ENCODE results near the gene CORO7. TPM values are rescaled to one million over a fixed set of nuclear protein-coding genes. Genes with fewer than 3 reads are reported as not detected.

CORO7 gene
- total and polyA plus RNA-seq, 9 of the 15 experiments (the other 6 are each of a cell fraction or from before 2014, with no cell fraction given) = 0.45 to 77.2 (median 18.7) TPM

- Histone ChIP-seq H3K9ac (ENCODE audit: insufficient read depth in 1 of 2, low read depth in 2 of 2, low read length in 2 of 2) (peak overlapping the region in 1 of 2 experiments; percentile 74; a peak in 2 of 4 replicates), H3K4me3 (no peak overlapping the region), H3K9me1 (ENCODE audit: control insufficient read depth, insufficient read depth, low read length) (peaks cover 3% of the 10 kb centered on the region), H3K4me1 (replicated peaks in 1 of 2; ENCODE audit: control insufficient read depth in 2 of 2, insufficient read depth in 2 of 2, low read length in 2 of 2) (peaks cover 0 to 30% of the 10 kb centered on the region in 2 experiments; a peak in 2 of 5 replicates), H3K27ac (ENCODE audit: extremely low read depth, low read depth, low read length) (no peak overlapping the region), H3K36me3 (ENCODE audit: control insufficient read depth, insufficient read depth, low read length) (peaks cover 69% of the 10 kb centered on the region; the same call in 1 of the 3 replicates), H3K9me3 (replicated peaks; ENCODE audit: control insufficient read depth, insufficient read depth, low read depth, low read length) (no peaks in the 10 kb centered on the region), H3K27me3 (ENCODE audit: control insufficient read depth in 2 of 2, insufficient read depth in 2 of 2, low read length in 2 of 2) (no peaks in the 10 kb centered on the region), H4K20me1 (replicated peaks; ENCODE audit: control insufficient read depth, insufficient read depth, low read length) (no peaks in the 10 kb centered on the region), H3K4me2 (ENCODE audit: insufficient read depth, low read length) (no peak overlapping the region), H3K79me2 (ENCODE audit: control insufficient read depth, insufficient read depth, low read length) (no peaks in the 10 kb centered on the region), H2AFZ (ENCODE audit: low read depth, low read length) (no peak overlapping the region)
- intact Hi-C loops (cut with micrococcal nuclease) = no loop called here
- WGBS (ENCODE audit: insufficient coverage, low coverage, missing lambda C conversion rate) = 77% methylated on average over 15 of the region's 19 CpGs
- TF ChIP-seq MTA3 (IDR thresholded peaks at IDR 0.05; ENCODE audit: borderline replicate concordance) (no peak), POLR2G (IDR thresholded peaks at IDR 0.05; ENCODE audit: low read depth, low read length) (peak; percentile 0; the same call in 1 of the 2 replicates)
- ChIA-PET POLR2A (interaction anchor here (0.6 to 2.6 kb wide), 6 partner anchors 8 to 178 kb away, joined by 3 to 9 read pairs (median 4); no protein-coding TSS in a partner anchor), CTCF (ENCODE audit: low intra/inter-chr PET ratio) (no interaction called here)
- in situ Hi-C loops (cut with MboI) = no loop called here
- DNase-seq (ENCODE audit: extremely low read depth in 1 of 4, low spot score in 3 of 4) = no peak
- ATAC-seq = no peak
- no peak for FAIRE-seq
- no TSS peak for BruUV-seq (replicated peaks)
Measured at GRCh38 chr16:4388271-4389021, 27.9 kb downstream of the CORO7 start.

DNA sequence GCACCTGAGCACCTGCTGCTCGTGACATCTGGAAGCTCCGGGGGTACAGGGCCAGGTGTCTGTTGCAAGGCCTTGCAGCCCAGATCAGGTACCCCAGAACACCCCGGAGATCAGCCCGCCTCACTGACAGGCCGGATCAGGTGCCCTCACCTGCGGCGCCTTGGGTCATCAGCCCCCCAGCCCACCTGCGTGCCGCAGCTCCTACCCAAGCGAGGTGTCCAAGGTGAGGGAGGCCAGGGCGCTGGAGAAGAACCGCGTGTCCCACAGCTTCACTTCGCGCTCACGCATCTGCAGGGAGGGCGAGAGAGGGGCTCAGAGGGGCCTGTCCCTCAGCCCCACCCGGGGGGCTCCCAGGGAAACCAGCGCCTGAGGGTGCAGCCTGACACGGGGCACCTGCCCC, 28.6 kb downstream of the CORO7 start:
- DNase-seq (ENCODE audit: extremely low read depth in 1 of 4, low spot score in 3 of 4) (no peak), ATAC-seq (no peak), FAIRE-seq (no peak)
- intact Hi-C loops (cut with micrococcal nuclease) = no loop called here
- Histone ChIP-seq H3K4me2 (ENCODE audit: insufficient read depth, low read length) (no peak overlapping the region), H2AFZ (ENCODE audit: low read depth, low read length) (no peak overlapping the region), H3K36me3 (ENCODE audit: control insufficient read depth, insufficient read depth, low read length) (peaks cover 69% of the 10 kb centered on the region; the same call in 1 of the 3 replicates), H3K4me1 (replicated peaks in 1 of 2; ENCODE audit: control insufficient read depth in 2 of 2, insufficient read depth in 2 of 2, low read length in 2 of 2) (peaks cover 0 to 30% of the 10 kb centered on the region in 2 experiments; a peak in 2 of 5 replicates), H4K20me1 (replicated peaks; ENCODE audit: control insufficient read depth, insufficient read depth, low read length) (no peaks in the 10 kb centered on the region), H3K27ac (ENCODE audit: extremely low read depth, low read depth, low read length) (no peak overlapping the region), H3K79me2 (ENCODE audit: control insufficient read depth, insufficient read depth, low read length) (no peaks in the 10 kb centered on the region), H3K9me1 (ENCODE audit: control insufficient read depth, insufficient read depth, low read length) (peaks cover 3% of the 10 kb centered on the region), H3K27me3 (ENCODE audit: control insufficient read depth in 2 of 2, insufficient read depth in 2 of 2, low read length in 2 of 2) (no peaks in the 10 kb centered on the region), H3K9ac (ENCODE audit: insufficient read depth in 1 of 2, low read depth in 2 of 2, low read length in 2 of 2) (no peak overlapping the region), H3K9me3 (replicated peaks; ENCODE audit: control insufficient read depth, insufficient read depth, low read depth, low read length) (no peaks in the 10 kb centered on the region), H3K4me3 (no peak overlapping the region)
- WGBS (ENCODE audit: insufficient coverage, low coverage, missing lambda C conversion rate) = 96% methylated on average over 19 of the region's 20 CpGs
- CTCF ChIA-PET (ENCODE audit: low intra/inter-chr PET ratio) = no interaction called here
- no TSS peak for BruUV-seq (replicated peaks)
- POLR2A ChIA-PET = interaction anchor here (1.2 to 1.3 kb wide), 3 partner anchors 9 to 15 kb away, joined by 3 to 4 read pairs (median 3); no protein-coding TSS in a partner anchor
- no peak for TF ChIP-seq TEAD4 (IDR thresholded peaks at IDR 0.05; ENCODE audit: low read length)
- no peak for TF ChIP-seq TEAD4 (CRISPR knock-in tag; IDR thresholded peaks at IDR 0.05; ENCODE audit: borderline replicate concordance)
- peak; percentile 6; the same call in 1 of the 2 replicates for TF ChIP-seq POLR2G (IDR thresholded peaks at IDR 0.05; ENCODE audit: low read depth, low read length)
- TF ChIP-seq ZNF311 (CRISPR knock-in tag; IDR thresholded peaks at IDR 0.05) = no peak
- TF ChIP-seq BRCA1 (IDR thresholded peaks at IDR 0.05) = no peak
- TF ChIP-seq BRCA1 (CRISPR knock-in tag; IDR thresholded peaks at IDR 0.05) = no peak
- no peak for TF ChIP-seq CEBPB (tag; IDR thresholded peaks at IDR 0.05)
- no peak for TF ChIP-seq RBM15 (IDR thresholded peaks at IDR 0.05; ENCODE audit: insufficient read depth, low read length)
- in situ Hi-C loops (cut with MboI) = no loop called here

Measured in K562 (cell line).